Astrocyte (in vitro differentiated cells and primary cell): ENCODE results near the gene PRKG1. TPM values are rescaled to one million over a fixed set of nuclear protein-coding genes. Genes with fewer than 3 reads are reported as not detected.
A peak's percentile ranks its signal among the peaks of the same experiment; 100 is the strongest.

ENCODE experiments used
- DNase-seq: peaks from one replicate; pipeline ENCODE4 v3.0.0-alpha.2; 2010; ENCODE audit warnings: low read depth
- FAIRE-seq: peaks from 2 replicates; lab custom pipeline; 2011; peaks lifted over from hg19 to GRCh38; lab: Jason Lieb, UNC
- H2AFZ ChIP-seq: 2 replicates; pipeline ENCODE4 v1.6.0; 2012; ENCODE audit warnings: low read depth, low read length, inconsistent platforms
- H3K27ac ChIP-seq: 2 replicates; pipeline ENCODE4 v1.5.1; 2011; ENCODE audit warnings: low read depth, low read length, inconsistent platforms
- H3K27me3 ChIP-seq: 2 replicates; pipeline ENCODE4 v1.6.0; 2011; ENCODE audit warnings: low read length, inconsistent platforms; ENCODE audit not compliant: insufficient read depth
- H3K36me3 ChIP-seq: 2 replicates; pipeline ENCODE4 v1.5.1; 2011; ENCODE audit warnings: low read length, inconsistent platforms; ENCODE audit not compliant: insufficient read depth
- H3K4me1 ChIP-seq: 2 replicates; pipeline ENCODE4 v1.5.1; 2011; ENCODE audit warnings: low read length, inconsistent platforms; ENCODE audit not compliant: insufficient read depth
- H3K4me2 ChIP-seq: 2 replicates; pipeline ENCODE4 v1.6.0; 2012; ENCODE audit warnings: low read length, inconsistent platforms
- H3K4me3 ChIP-seq: 2 replicates; pipeline ENCODE4 v1.5.1; 2011; ENCODE audit warnings: low read depth, mild to moderate bottlenecking, low read length, inconsistent platforms; ENCODE audit not compliant: insufficient read depth
- H3K79me2 ChIP-seq: 2 replicates; pipeline ENCODE4 v1.6.0; 2012; ENCODE audit warnings: mild to moderate bottlenecking, low read length, inconsistent platforms; ENCODE audit not compliant: insufficient read depth
- H3K9ac ChIP-seq: 2 replicates; pipeline ENCODE4 v1.6.0; 2012; ENCODE audit warnings: mild to moderate bottlenecking, low read length, inconsistent platforms
- H3K9me3 ChIP-seq: 2 replicates; pipeline ENCODE4 v1.5.1; 2012; ENCODE audit warnings: low read depth, mild to moderate bottlenecking, low read length, inconsistent platforms; ENCODE audit not compliant: insufficient read depth
- H4K20me1 ChIP-seq: 2 replicates; pipeline ENCODE4 v1.6.0; 2012; ENCODE audit warnings: low read length, inconsistent platforms; ENCODE audit not compliant: insufficient read depth
- H3K27ac Mint-ChIP-seq: one replicate; pipeline ENCODE4 v1.8.0; 2021; ENCODE audit warnings: mild to moderate bottlenecking, mixed read lengths; ENCODE audit not compliant: unreplicated experiment
- H3K27me3 Mint-ChIP-seq: one replicate; pipeline ENCODE4 v1.8.0; 2021; ENCODE audit warnings: low read depth, mixed read lengths; ENCODE audit not compliant: unreplicated experiment
- H3K36me3 Mint-ChIP-seq: one replicate; pipeline ENCODE4 v1.8.0; 2021; ENCODE audit warnings: low read depth, mixed read lengths; ENCODE audit not compliant: unreplicated experiment
- H3K4me1 Mint-ChIP-seq: one replicate; pipeline ENCODE4 v1.8.0; 2021; ENCODE audit warnings: low read depth, mixed read lengths; ENCODE audit not compliant: unreplicated experiment
- H3K4me3 Mint-ChIP-seq: one replicate; pipeline ENCODE4 v1.8.0; 2021; ENCODE audit warnings: mild to moderate bottlenecking, moderate library complexity, mixed read lengths; ENCODE audit not compliant: unreplicated experiment
- H3K9me3 Mint-ChIP-seq: one replicate; pipeline ENCODE4 v1.8.0; 2021; ENCODE audit warnings: mild to moderate bottlenecking, mixed read lengths; ENCODE audit not compliant: unreplicated experiment
- EZH2 ChIP-seq: IDR thresholded peaks from 2 replicates; pipeline ENCODE4 v1.6.1; 2012; ENCODE audit warnings: mild to moderate bottlenecking, low read length, inconsistent platforms; ENCODE audit not compliant: insufficient read depth
- total RNA-seq: library from RNA; stranded (reverse); gene quantifications from 2 replicates; pipeline ENCODE4 v1.2.1, GENCODE V29; 2021
- TF ChIP-seq, protein P1 (sequence below): IDR thresholded peaks from 2 replicates; pipeline ENCODE4 v1.5.1; 2011; ENCODE audit warnings: low read depth, mild to moderate bottlenecking, inconsistent platforms, low read length, moderate library complexity; ENCODE audit not compliant: insufficient read depth

Gene PRKG1
- total RNA-seq, 1 donor from 2014 or later, result 3.1 TPM

- no peaks in the 10 kb centered on the region for H3K9me3 ChIP-seq
- FAIRE-seq (no peak), DNase-seq (peak; percentile 32)
- H3K4me2 ChIP-seq, result no peak overlapping the region
- H3K4me3 ChIP-seq, result no peak overlapping the region
- no peaks in the 10 kb centered on the region for H3K4me1 Mint-ChIP-seq
- no peak overlapping the region for H3K27ac Mint-ChIP-seq
- no peak overlapping the region for H2AFZ ChIP-seq
- H3K4me3 Mint-ChIP-seq, result no peak overlapping the region
- H4K20me1 ChIP-seq, result no peaks in the 10 kb centered on the region
- TF ChIP-seq EZH2, result no peak
- H3K79me2 ChIP-seq, result no peaks in the 10 kb centered on the region
- no peaks in the 10 kb centered on the region for H3K4me1 ChIP-seq
- H3K27ac ChIP-seq, result no peak overlapping the region
- H3K36me3 Mint-ChIP-seq, result no peaks in the 10 kb centered on the region
- no peaks in the 10 kb centered on the region for H3K27me3 Mint-ChIP-seq
- H3K9ac ChIP-seq, result no peak overlapping the region
- H3K9me3 Mint-ChIP-seq, result peaks cover 3% of the 10 kb centered on the region
- no peaks in the 10 kb centered on the region for H3K27me3 ChIP-seq
- H3K36me3 ChIP-seq, result no peaks in the 10 kb centered on the region
Measured at GRCh38 chr10:51896849-51897248, 822.6 kb downstream of the PRKG1 start.

GRCh38 chr10:51897560-51897959 is 823.3 kb downstream of the PRKG1 start:
- Histone ChIP-seq H3K9me3 (no peaks in the 10 kb centered on the region), H3K4me1 (no peaks in the 10 kb centered on the region), H3K4me3 (no peak overlapping the region), H3K4me2 (no peak overlapping the region), H3K27me3 (no peaks in the 10 kb centered on the region), H3K27ac (no peak overlapping the region), H2AFZ (no peak overlapping the region), H3K79me2 (no peaks in the 10 kb centered on the region), H3K9ac (no peak overlapping the region), H4K20me1 (no peaks in the 10 kb centered on the region), H3K36me3 (no peaks in the 10 kb centered on the region)
- TF ChIP-seq, protein P1, sequence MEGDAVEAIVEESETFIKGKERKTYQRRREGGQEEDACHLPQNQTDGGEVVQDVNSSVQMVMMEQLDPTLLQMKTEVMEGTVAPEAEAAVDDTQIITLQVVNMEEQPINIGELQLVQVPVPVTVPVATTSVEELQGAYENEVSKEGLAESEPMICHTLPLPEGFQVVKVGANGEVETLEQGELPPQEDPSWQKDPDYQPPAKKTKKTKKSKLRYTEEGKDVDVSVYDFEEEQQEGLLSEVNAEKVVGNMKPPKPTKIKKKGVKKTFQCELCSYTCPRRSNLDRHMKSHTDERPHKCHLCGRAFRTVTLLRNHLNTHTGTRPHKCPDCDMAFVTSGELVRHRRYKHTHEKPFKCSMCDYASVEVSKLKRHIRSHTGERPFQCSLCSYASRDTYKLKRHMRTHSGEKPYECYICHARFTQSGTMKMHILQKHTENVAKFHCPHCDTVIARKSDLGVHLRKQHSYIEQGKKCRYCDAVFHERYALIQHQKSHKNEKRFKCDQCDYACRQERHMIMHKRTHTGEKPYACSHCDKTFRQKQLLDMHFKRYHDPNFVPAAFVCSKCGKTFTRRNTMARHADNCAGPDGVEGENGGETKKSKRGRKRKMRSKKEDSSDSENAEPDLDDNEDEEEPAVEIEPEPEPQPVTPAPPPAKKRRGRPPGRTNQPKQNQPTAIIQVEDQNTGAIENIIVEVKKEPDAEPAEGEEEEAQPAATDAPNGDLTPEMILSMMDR, result no peak
- no peak for TF ChIP-seq EZH2
- FAIRE-seq, result no peak
- Mint-ChIP-seq H3K4me3 (no peak overlapping the region), H3K27me3 (no peaks in the 10 kb centered on the region), H3K9me3 (peaks cover 3% of the 10 kb centered on the region), H3K4me1 (no peaks in the 10 kb centered on the region), H3K36me3 (no peaks in the 10 kb centered on the region), H3K27ac (no peak overlapping the region)
- no peak for DNase-seq

DNA sequence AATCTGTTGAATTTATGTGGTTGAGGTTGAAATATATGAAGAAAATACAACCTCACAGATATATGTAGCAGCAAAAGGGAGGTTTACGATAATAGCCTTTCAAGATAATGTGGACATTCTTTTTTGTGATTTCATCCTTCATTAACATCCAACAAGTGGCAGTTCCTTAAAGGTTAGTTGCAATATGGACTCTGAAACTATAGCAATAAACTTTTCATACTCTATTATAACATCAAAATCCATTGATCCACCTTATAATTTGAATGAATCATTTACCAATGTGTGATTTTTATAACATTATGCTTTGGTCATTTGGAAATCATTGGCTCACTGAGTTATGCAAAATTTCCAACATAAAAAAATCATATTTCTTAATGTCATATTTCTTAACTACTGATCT is 825.9 kb downstream of the PRKG1 start:
- no peaks in the 10 kb centered on the region for H3K4me1 ChIP-seq
- FAIRE-seq, result no peak
- no peak overlapping the region for H2AFZ ChIP-seq
- H3K9ac ChIP-seq, result no peak overlapping the region
- H3K4me3 ChIP-seq, result no peak overlapping the region
- no peaks in the 10 kb centered on the region for H3K9me3 ChIP-seq
- Mint-ChIP-seq H3K27ac (no peak overlapping the region), H3K4me1 (no peaks in the 10 kb centered on the region), H3K4me3 (no peak overlapping the region), H3K36me3 (no peaks in the 10 kb centered on the region), H3K27me3 (no peaks in the 10 kb centered on the region), H3K9me3 (peaks cover 3% of the 10 kb centered on the region)
- no peak overlapping the region for H3K27ac ChIP-seq
- no peak for TF ChIP-seq EZH2
- TF ChIP-seq, protein P1, result no peak
- H3K4me2 ChIP-seq, result no peak overlapping the region
- no peaks in the 10 kb centered on the region for H3K79me2 ChIP-seq
- H3K36me3 ChIP-seq, result no peaks in the 10 kb centered on the region
- H3K27me3 ChIP-seq, result no peaks in the 10 kb centered on the region
- no peak for DNase-seq
- H4K20me1 ChIP-seq, result no peaks in the 10 kb centered on the region
